H1 (cell line): ENCODE measurements around the gene CPM. TPM values are rescaled to one million over a fixed set of nuclear protein-coding genes. Genes with fewer than 3 reads are reported as not detected.

Experiments
- CTCF ChIA-PET: fragments of 300-600 bp; sonication (Branson Sonifier 250); formaldehyde crosslinking; loops from one replicate; lab custom pipeline; 2021; ENCODE audit not compliant: partially characterized antibody; lab: Charles Lee
- POLR2A ChIA-PET: fragments of 300-600 bp; sonication (Branson Sonifier 250); formaldehyde crosslinking; loops from one replicate; lab custom pipeline; 2021; ENCODE audit warnings: inconsistent platforms; ENCODE audit not compliant: partially characterized antibody; lab: Charles Lee
- DNase-seq, 2 experiments: peaks; one replicate each; pipeline versions ENCODE4 v3.0.0 to v3.0.0-alpha.2; 2010 to 2022; ENCODE audit warnings: low spot score in 2 of 2, low read depth in 1 of 2, mixed read lengths in 1 of 2
- FAIRE-seq: peaks from 2 replicates; lab custom pipeline; 2011; peaks lifted over from hg19 to GRCh38; lab: Jason Lieb, UNC
- H2AFZ ChIP-seq: 2 replicates; pipeline ENCODE4 v1.8.1; 2012; ENCODE audit warnings: low read length, inconsistent platforms
- H2AK5ac ChIP-seq: 2 replicates; pipeline ENCODE4 v1.6.1; 2013; ENCODE audit warnings: low read depth, low read length
- H2BK120ac ChIP-seq: replicated peaks from 2 replicates; pipeline ENCODE3; 2013; ENCODE audit warnings: low read depth, low read length, inconsistent platforms
- H2BK12ac ChIP-seq: 2 replicates; pipeline ENCODE4 v1.6.1; 2013; ENCODE audit warnings: low read depth, low read length
- H2BK15ac ChIP-seq: 2 replicates; pipeline ENCODE4 v1.6.1; 2013; ENCODE audit warnings: low read length
- H2BK20ac ChIP-seq: 2 replicates; pipeline ENCODE4 v1.6.1; 2013; ENCODE audit warnings: low read length
- H2BK5ac ChIP-seq: 2 replicates; pipeline ENCODE4 v1.6.1; 2013; ENCODE audit warnings: low read depth, low read length
- H3K14ac ChIP-seq: 2 replicates; pipeline ENCODE4 v1.6.1; 2013; ENCODE audit warnings: inconsistent platforms; ENCODE audit not compliant: insufficient read length
- H3K18ac ChIP-seq: 2 replicates; pipeline ENCODE4 v1.6.1; 2013; ENCODE audit warnings: low read length; ENCODE audit errors: extremely low read depth
- H3K23ac ChIP-seq: 2 replicates; pipeline ENCODE4 v1.6.1; 2013; ENCODE audit warnings: inconsistent platforms; ENCODE audit not compliant: insufficient read length
- H3K23me2 ChIP-seq: 2 replicates; pipeline ENCODE4 v1.6.1; 2013; ENCODE audit warnings: low read depth, low read length
- H3K27ac ChIP-seq: 2 replicates; pipeline ENCODE4 v1.6.1; 2011; ENCODE audit warnings: low read depth, low read length, inconsistent platforms
- H3K27me3 ChIP-seq, 4 experiments: replicated peaks in 1 of 4; 1 replicate in 1 of 4; 2 replicates in 3 of 4; pipeline versions ENCODE4 v1.6.1 to v1.8.1; 2011 to 2013; ENCODE audit warnings: low read length in 3 of 4, mild to moderate bottlenecking in 3 of 4, inconsistent platforms in 2 of 4, mixed read lengths in 2 of 4, moderate library complexity in 1 of 4; ENCODE audit not compliant: control insufficient read depth in 3 of 4, insufficient read depth in 3 of 4; ENCODE audit errors: extremely low read depth in 1 of 4
- H3K36me3 ChIP-seq, 4 experiments: 2 replicates each; pipeline versions ENCODE4 v1.6.1 to v1.8.1; 2011 to 2013; ENCODE audit warnings: mild to moderate bottlenecking in 4 of 4, low read length in 3 of 4, moderate library complexity in 2 of 4, control low read depth in 1 of 4, inconsistent platforms in 1 of 4; ENCODE audit not compliant: insufficient read depth in 4 of 4, control insufficient read depth in 2 of 4
- H3K4ac ChIP-seq: replicated peaks from 2 replicates; pipeline ENCODE3; 2013; ENCODE audit warnings: low read length, low read depth, mixed read lengths, inconsistent platforms; ENCODE audit not compliant: insufficient read length
- H3K4me1 ChIP-seq, 4 experiments: replicated peaks in 1 of 4; 1 replicate in 1 of 4; 2 replicates in 3 of 4; pipeline versions ENCODE4 v1.6.1 to v1.8.1; 2011 to 2013; ENCODE audit warnings: low read length in 3 of 4, inconsistent platforms in 2 of 4, mixed read lengths in 1 of 4; ENCODE audit not compliant: insufficient read depth in 4 of 4, control insufficient read depth in 3 of 4
- H3K4me2 ChIP-seq, 2 experiments: 2 replicates each; pipeline versions ENCODE4 v1.6.1 to v1.8.1; 2011 to 2013; ENCODE audit warnings: low read depth in 2 of 2, low read length in 2 of 2, control low read depth in 1 of 2, inconsistent platforms in 1 of 2, mild to moderate bottlenecking in 1 of 2; ENCODE audit not compliant: insufficient read depth in 1 of 2
- H3K4me3 ChIP-seq, 4 experiments: fragments of 200-600, 300-600 bp in 1 of 4; sonication (generic), shearing (Covaris generic), sonication (Bioruptor Twin) in 1 of 4; 2 replicates each; pipeline versions ENCODE4 v1.5.1 to v1.8.1; 2011 to 2016; ENCODE audit warnings: low read length in 4 of 4, low read depth in 3 of 4, control low read depth in 2 of 4, inconsistent platforms in 2 of 4, mild to moderate bottlenecking in 2 of 4, mixed read lengths in 1 of 4, moderate library complexity in 1 of 4; ENCODE audit not compliant: insufficient read depth in 2 of 4; ENCODE audit errors: extremely low read depth in 1 of 4
- H3K56ac ChIP-seq: replicated peaks from 2 replicates; pipeline ENCODE3; 2013; ENCODE audit warnings: low read depth, mild to moderate bottlenecking, mixed read lengths, low read length, inconsistent platforms; ENCODE audit not compliant: insufficient read length
- H3K79me1 ChIP-seq: 2 replicates; pipeline ENCODE4 v1.6.1; 2013; ENCODE audit warnings: low read depth, low read length, control low read depth
- H3K79me2 ChIP-seq, 2 experiments: 2 replicates each; pipeline versions ENCODE4 v1.6.1 to v1.8.1; 2012 to 2013; ENCODE audit warnings: low read length in 2 of 2, mild to moderate bottlenecking in 2 of 2, inconsistent platforms in 1 of 2; ENCODE audit not compliant: insufficient read depth in 2 of 2, control insufficient read depth in 1 of 2
- H3K9ac ChIP-seq, 4 experiments: replicated peaks in 1 of 4; 1 replicate in 1 of 4; 2 replicates in 3 of 4; pipeline versions ENCODE4 v1.6.1 to v1.8.1; 2011 to 2013; ENCODE audit warnings: low read depth in 3 of 4, low read length in 3 of 4, control low read depth in 2 of 4, mild to moderate bottlenecking in 2 of 4, moderate library complexity in 2 of 4, inconsistent platforms in 1 of 4; ENCODE audit errors: extremely low read depth in 1 of 4
- H3K9me3 ChIP-seq, 2 experiments: 2 replicates each; pipeline versions ENCODE4 v1.6.1 to v1.8.1; 2012 to 2013; ENCODE audit warnings: mild to moderate bottlenecking in 2 of 2, moderate library complexity in 2 of 2, control low read depth in 1 of 2, inconsistent platforms in 1 of 2, low read depth in 1 of 2, low read length in 1 of 2, mixed read lengths in 1 of 2; ENCODE audit not compliant: insufficient read depth in 2 of 2
- H4K20me1 ChIP-seq, 2 experiments: replicated peaks in 1 of 2; 2 replicates each; pipeline versions ENCODE3 to v1.8.1; 2011 to 2013; ENCODE audit warnings: inconsistent platforms in 2 of 2, low read length in 2 of 2, mild to moderate bottlenecking in 1 of 2; ENCODE audit not compliant: insufficient read depth in 2 of 2, control insufficient read depth in 1 of 2
- H4K5ac ChIP-seq: 2 replicates; pipeline ENCODE4 v1.6.1; 2013; ENCODE audit warnings: low read length, low read depth, mixed read lengths, inconsistent platforms; ENCODE audit not compliant: insufficient read length
- H4K8ac ChIP-seq: 2 replicates; pipeline ENCODE4 v1.8.0; 2013; ENCODE audit warnings: mild to moderate bottlenecking, moderate library complexity, low read length, inconsistent platforms; ENCODE audit not compliant: insufficient read depth; ENCODE audit errors: extremely low read depth
- H4K91ac ChIP-seq: replicated peaks from 2 replicates; pipeline ENCODE3; 2013; ENCODE audit warnings: low read length, mixed read lengths, inconsistent platforms; ENCODE audit not compliant: insufficient read length
- RNF2 ChIP-seq: fragments of 200-900, 300-1000 bp; sonication (generic); IDR thresholded peaks from 2 replicates; pipeline ENCODE4 v1.7.1; 2016; ENCODE audit warnings: borderline replicate concordance, low read depth, mild to moderate bottlenecking, antibody characterized with exemption, low read length; ENCODE audit not compliant: poor library complexity, severe bottlenecking; ENCODE audit errors: missing control alignments
- WGBS, 2 experiments: shearing (Covaris generic) in 1 of 2; methylation state at CpG; one replicate each; pipeline versions ENCODE4 v1.1.6 to v1.1.7; 2013 to 2015; ENCODE audit warnings: low lambda C conversion rate in 2 of 2, mixed read lengths in 2 of 2, inconsistent platforms in 1 of 2, low coverage in 1 of 2, missing lambda C conversion rate in 1 of 2; ENCODE audit not compliant: insufficient replicate concordance in 2 of 2, insufficient coverage in 1 of 2, insufficient read length in 1 of 2; ENCODE audit errors: extremely low coverage in 1 of 2, missing lambda C conversion rate in 1 of 2; 5-methylcytosine and 5-hydroxymethylcytosine counted together
- polyA plus RNA-seq, 7 experiments: library from polyadenylated mRNA; depleted of rRNA in 3 of 7; stranded (reverse) in 5 of 7; unstranded in 2 of 7; fragments of >200 nt in 5 of 7; fragments of 200-250 nt in 2 of 7; gene quantifications; 1 replicate in 5 of 7; 2 replicates in 1 of 7; 4 replicates in 1 of 7; pipeline versions ENCODE4 v1.2.1 to v1.2.3, GENCODE V29; 2011 to 2013; ENCODE audit warnings: missing spikeins in 2 of 7, mixed read lengths in 2 of 7
- total RNA-seq: library from RNA; stranded (reverse); fragmentation: NEBNext Ultra II Directional; extraction: Animal tissue kit (Norgen Biotek cat#: 25700); gene quantifications from 2 replicates; pipeline ENCODE4 v1.2.1, GENCODE V29; 2021
- TF ChIP-seq, protein P1 (sequence below): IDR thresholded peaks from 2 replicates; pipeline ENCODE4 v1.6.1; 2012; ENCODE audit warnings: low read length, inconsistent platforms

The CPM gene
- total and polyA plus RNA-seq, 2 of the 8 experiments (the other 6 are each of a cell fraction or from before 2014, with no cell fraction given) = 0.33 to 3.1 TPM

GRCh38 chr12:68871396-68871795 lies 61.6 kb downstream of the CPM start:
- Histone ChIP-seq H4K5ac (no peak overlapping the region), H2AK5ac (no peak overlapping the region), H3K56ac (no peak overlapping the region), H2BK120ac (no peak overlapping the region), H3K79me2 (no peaks in the 10 kb centered on the region), H3K4me3 (no peak overlapping the region), H3K79me1 (no peaks in the 10 kb centered on the region), H3K23ac (no peak overlapping the region), H3K14ac (no peak overlapping the region), H2BK15ac (no peak overlapping the region), H3K27me3 (no peaks in the 10 kb centered on the region), H3K4ac (no peak overlapping the region), H4K20me1 (no peaks in the 10 kb centered on the region), H2BK20ac (no peak overlapping the region), H4K91ac (no peak overlapping the region), H4K8ac (no peak overlapping the region), H3K4me2 (no peak overlapping the region), H3K4me1 (peaks cover 2 to 5% (median 4%) of the 10 kb centered on the region in 4 experiments; a peak in 3 of 7 replicates), H3K27ac (no peak overlapping the region), H3K9me3 (no peaks in the 10 kb centered on the region), H3K9ac (no peak overlapping the region), H2BK12ac (no peak overlapping the region), H2BK5ac (no peak overlapping the region), H2AFZ (no peak overlapping the region; the same call in 1 of the 2 replicates), H3K18ac (no peak overlapping the region), H3K36me3 (no peaks in the 10 kb centered on the region), H3K23me2 (no peaks in the 10 kb centered on the region)
- POLR2A ChIA-PET = interaction anchor here (1.1 kb wide), 1 partner anchor 18 kb away, joined by 3 read pairs; no protein-coding TSS in a partner anchor
- DNase-seq = no peak
- 83% methylated on average over 8 of the region's 8 CpGs; no CpG with 5 or more reads in 1 of the 2 experiments for WGBS, 2 experiments
- CTCF ChIA-PET = interaction anchor here (0.6 to 1.9 kb wide), 15 partner anchors 9 to 283 kb away, joined by 3 to 9 read pairs (median 4); no protein-coding TSS in a partner anchor
- FAIRE-seq = no peak
- no peak for TF ChIP-seq RNF2
- TF ChIP-seq, protein P1, sequence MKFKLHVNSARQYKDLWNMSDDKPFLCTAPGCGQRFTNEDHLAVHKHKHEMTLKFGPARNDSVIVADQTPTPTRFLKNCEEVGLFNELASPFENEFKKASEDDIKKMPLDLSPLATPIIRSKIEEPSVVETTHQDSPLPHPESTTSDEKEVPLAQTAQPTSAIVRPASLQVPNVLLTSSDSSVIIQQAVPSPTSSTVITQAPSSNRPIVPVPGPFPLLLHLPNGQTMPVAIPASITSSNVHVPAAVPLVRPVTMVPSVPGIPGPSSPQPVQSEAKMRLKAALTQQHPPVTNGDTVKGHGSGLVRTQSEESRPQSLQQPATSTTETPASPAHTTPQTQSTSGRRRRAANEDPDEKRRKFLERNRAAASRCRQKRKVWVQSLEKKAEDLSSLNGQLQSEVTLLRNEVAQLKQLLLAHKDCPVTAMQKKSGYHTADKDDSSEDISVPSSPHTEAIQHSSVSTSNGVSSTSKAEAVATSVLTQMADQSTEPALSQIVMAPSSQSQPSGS = no peak
